22Rv1 (cell line): ENCODE results near the gene RANBP17.

Experiments
- ZFX ChIP-seq: fragments of 450-650 bp; IDR thresholded peaks from 2 replicates; pipeline ENCODE4 v1.6.1; 2017; ENCODE audit warnings: antibody characterized with exemption, borderline replicate concordance
- TF ChIP-seq, protein P1 (sequence below): fragments of 450-650 bp; IDR thresholded peaks from 2 replicates; pipeline ENCODE4 v1.5.1; 2017; ENCODE audit warnings: mild to moderate bottlenecking

DNA sequence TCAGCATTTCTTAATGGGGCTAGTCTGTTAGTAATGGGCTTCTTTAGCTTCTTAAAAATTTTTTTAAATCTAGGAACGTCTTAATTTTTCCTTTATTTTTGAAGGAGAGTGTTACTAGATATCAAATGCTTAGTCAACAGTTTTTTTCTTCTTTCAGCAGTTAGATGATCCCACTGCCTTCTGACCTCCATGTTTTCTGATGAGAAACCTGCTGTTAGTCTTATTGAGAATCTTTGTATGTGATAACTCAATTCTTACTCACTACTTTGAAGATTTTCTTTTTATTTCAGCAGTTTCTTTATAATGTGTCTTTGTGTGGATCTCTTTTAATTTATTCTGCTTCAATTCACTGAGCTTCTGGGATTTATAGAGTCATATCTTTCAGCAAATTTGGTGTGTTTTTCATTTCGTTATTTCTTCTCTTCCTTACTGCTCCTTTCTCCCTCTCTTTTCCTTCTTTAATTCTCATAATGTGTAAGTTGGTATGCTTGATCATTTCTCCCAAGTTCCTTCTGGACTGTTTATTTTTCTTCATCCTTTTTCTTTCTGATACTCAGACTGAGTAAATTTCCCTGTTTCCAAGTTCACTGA, 205.8 kb downstream of the RANBP17 start:
- TF ChIP-seq, protein P1, sequence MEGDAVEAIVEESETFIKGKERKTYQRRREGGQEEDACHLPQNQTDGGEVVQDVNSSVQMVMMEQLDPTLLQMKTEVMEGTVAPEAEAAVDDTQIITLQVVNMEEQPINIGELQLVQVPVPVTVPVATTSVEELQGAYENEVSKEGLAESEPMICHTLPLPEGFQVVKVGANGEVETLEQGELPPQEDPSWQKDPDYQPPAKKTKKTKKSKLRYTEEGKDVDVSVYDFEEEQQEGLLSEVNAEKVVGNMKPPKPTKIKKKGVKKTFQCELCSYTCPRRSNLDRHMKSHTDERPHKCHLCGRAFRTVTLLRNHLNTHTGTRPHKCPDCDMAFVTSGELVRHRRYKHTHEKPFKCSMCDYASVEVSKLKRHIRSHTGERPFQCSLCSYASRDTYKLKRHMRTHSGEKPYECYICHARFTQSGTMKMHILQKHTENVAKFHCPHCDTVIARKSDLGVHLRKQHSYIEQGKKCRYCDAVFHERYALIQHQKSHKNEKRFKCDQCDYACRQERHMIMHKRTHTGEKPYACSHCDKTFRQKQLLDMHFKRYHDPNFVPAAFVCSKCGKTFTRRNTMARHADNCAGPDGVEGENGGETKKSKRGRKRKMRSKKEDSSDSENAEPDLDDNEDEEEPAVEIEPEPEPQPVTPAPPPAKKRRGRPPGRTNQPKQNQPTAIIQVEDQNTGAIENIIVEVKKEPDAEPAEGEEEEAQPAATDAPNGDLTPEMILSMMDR = no peak
- no peak for TF ChIP-seq ZFX
